Glomerular endothelial cell (primary cell): ENCODE data around the gene TCF7L1. TPM values are rescaled to one million over a fixed set of nuclear protein-coding genes. Genes with fewer than 3 reads are reported as not detected.
A peak's percentile ranks its signal among the peaks of the same experiment; 100 is the strongest.

Experiments used
- DNase-seq: peaks from one replicate; pipeline ENCODE4 v3.0.0-alpha.2; 2011; ENCODE audit warnings: low read depth, low spot score; ENCODE audit errors: extremely low read depth
- total RNA-seq: library from RNA; depleted of rRNA; stranded (reverse); fragments of >200 nt; gene quantifications from 2 replicates; pipeline ENCODE4 v1.2.3, GENCODE V29; 2015

Gene TCF7L1
- total RNA-seq, 1 donor from 2014 or later: 16.7 TPM

DNA sequence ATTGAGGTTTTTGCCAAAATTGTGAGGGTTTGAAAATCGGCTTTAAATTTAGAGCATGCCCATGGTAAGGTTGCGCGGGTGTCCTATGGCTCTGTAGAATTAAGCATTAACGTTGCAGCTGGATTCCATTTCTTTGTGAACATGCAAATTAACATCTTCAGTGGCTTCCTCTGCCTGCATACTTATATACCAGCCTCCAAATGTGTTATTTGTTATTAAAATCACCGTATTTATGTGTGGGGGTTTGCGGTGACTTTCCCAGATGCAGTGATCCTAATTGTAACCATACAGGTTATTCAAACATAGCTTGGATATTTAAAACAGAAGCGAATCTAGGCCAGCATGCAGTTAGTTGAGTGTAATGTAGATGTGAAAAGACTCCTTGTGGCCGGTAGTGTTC, 114.4 kb downstream of the TCF7L1 start:
- no peak for DNase-seq

DNA sequence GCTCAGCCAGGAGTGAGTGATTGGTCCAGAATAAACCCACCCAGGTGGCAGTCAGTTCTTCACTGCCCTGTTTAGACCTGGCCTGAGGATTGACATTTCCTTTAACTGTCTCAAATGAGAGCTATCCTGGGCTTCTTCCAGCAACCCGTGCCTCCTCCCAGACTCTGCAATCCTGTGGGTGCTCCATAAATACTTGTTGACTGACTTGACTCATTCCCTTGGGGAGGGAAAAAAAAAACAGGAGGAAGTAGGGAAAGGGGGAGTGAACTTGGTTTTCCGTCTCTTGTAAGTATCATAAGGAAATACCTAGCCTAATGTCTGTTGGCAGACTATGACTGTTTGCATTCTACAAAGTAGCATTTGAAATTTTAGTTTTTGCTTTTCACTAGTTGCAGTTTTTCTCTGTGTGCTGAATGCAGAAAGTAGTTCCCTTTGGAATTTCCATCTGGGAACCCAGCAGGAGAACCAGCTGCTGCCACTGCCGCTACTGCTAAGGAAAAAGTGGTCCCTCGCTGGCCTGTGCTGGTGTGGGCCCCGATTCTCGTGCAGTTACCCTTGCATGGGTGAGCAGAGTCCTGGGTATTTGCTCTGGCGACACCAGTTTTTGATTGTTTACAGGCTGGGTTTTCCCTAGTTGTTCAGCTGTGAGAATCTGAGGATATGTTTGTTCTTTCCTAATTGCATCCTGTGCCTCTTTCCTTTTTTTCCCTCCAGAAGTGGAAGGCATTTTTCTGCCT, 115.7 kb downstream of the TCF7L1 start:
- DNase-seq: no peak

DNA sequence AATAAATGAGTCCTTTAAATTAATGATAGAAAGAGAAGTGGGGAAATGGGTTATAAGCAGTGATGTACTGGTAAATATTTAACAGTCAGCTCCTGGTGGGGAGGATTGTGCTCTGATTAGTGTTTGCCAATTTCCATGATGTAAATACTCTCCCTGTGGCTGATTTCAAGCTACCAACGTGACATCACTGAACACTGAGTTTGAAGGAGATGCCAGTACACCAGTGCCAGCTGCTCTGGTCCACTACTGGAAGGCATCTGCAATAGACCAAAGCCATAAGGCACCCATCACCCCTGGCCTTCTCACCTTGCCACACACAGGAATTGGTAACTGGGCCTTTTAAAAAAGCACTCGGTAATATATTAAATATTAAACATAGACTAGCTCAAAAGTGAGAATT, 116.9 kb downstream of the TCF7L1 start:
- no peak for DNase-seq

DNA sequence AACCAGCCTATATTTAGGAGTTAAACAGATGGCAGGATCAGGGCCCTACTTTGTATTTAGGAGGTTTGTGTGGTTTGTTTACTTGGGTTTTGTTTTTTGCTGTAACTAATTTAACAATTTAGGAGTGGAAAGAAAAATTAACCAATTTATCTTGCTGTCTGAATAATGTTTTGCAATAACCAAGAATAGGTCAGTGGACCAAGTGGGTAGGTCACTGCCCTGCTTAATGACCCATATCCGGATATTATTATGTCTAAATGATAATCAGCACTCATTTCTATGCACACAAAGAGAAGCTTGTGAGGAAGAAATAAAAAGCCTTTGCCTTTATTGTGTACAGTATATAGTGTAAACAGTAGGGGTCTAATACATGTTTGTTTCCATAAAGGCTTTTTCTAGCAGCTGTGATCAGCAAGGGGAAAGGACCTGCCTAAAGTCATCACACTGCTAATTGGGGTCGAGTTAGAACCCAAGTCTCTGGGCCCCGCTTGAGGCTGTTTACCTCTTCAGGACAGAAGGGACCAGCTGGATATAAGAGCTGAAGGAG, 118.0 kb downstream of the TCF7L1 start:
- DNase-seq: no peak

DNA sequence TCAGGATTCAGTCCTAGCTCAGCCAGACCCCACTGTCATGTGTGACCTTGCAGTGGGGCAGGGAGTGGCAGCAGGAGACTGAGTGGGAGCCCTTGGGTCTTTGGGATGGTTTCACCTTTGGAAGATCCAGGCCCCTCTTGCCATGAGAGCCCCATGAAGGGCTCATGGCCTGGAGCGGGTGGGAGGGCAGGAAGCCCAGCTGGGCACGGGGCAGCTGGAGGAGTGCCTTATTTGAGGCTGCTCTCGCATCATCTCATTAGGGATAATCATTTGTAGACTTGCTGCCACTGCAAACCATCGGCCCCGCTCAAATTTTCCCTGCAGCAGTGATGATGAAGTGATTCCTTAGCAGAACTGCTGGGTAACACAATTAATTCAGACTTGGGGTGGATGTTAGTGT, 120.7 kb downstream of the TCF7L1 start:
- DNase-seq: no peak

DNA sequence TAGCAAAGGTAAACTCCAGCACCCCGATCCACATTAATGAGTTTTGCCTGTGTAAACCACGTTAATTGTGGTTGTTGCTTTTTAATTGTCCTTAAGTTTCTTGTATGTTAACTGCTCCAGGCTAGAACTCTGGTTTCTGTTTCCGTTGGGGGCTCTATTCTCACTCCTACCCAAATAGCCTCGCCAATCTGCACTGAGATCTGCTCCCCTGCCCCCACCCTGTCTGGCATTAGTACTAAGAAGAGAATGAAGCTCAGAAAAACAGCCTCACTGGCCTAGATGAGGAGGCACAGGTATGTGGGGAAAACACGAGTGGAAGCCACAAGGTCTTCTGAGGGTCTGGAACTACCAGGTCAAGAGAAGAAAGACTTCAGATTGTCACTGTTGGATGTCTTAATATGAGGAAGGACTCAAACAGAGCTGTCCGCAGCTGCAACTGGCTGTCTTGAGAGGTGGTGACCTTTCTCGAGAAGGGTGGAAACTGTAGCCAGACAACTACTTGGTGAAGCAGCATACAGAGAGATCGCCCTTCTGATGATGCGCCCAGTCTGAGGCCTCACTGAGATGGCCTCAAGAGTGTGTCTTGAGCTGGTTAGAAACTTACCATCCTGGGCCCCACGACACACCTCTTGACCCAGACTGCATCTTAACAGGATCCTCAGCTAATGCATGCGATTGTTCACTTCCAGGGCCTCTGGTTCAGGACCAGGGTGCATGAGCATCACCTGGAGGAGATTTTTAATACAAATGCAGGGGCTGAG, 121.5 kb downstream of the TCF7L1 start:
- no peak for DNase-seq

DNA sequence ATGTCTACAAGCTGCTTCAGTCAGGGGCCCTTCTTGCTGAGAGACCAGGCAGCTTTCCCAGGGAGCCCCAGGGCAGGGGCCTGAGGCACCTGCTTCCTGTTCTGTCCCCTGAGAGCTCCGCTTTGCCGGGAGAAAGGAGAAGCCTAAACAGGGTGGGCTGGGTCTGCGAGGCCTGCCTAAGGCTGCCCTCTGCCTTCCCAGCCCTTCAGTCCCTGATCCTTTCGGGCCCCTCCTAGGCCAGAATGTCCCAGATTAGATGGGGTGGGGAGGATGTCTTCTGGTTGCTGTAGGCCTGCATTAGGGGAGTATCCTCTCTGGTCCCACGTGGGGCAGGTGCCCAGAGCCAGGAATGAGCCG, 122.2 kb downstream of the TCF7L1 start:
- DNase-seq: no peak

DNA sequence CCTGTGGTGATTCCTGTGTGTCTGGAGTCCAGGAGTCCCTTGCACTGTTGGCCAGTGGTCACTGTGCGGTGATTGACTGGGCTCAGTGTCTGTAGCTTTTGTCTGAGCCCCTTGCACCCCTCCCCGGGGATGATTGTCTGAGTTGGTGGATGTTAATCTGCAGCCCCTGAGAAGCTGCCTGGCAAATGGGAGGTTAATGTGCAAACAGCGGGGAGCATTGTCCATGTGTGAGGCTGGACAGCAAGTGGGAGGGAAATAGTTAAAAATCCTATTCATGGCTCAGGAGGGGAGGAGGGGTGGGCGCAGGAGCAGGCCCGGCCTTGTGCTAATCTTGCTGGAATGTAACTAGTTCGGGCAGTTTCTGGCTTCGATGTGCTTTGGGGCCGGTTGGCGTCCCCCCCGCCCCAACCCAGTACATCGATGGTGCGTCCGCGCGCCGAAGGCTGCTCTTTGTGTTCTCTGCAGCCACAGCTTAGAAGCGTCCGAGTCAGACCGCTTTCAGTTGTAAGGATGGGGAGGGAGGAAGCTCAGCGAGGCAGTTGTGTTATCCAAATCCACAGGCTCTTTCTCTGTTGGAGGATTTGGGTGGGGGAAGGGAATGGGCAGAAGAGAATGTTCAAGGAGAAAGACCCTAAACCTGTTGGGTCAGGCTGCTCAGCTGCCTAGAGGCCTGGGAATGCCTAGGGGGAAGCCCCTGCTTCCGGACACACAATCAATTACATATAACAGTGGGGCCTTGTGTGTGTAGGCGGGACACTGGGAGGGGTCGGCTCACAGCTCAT, 122.8 kb downstream of the TCF7L1 start:
- DNase-seq: no peak

DNA sequence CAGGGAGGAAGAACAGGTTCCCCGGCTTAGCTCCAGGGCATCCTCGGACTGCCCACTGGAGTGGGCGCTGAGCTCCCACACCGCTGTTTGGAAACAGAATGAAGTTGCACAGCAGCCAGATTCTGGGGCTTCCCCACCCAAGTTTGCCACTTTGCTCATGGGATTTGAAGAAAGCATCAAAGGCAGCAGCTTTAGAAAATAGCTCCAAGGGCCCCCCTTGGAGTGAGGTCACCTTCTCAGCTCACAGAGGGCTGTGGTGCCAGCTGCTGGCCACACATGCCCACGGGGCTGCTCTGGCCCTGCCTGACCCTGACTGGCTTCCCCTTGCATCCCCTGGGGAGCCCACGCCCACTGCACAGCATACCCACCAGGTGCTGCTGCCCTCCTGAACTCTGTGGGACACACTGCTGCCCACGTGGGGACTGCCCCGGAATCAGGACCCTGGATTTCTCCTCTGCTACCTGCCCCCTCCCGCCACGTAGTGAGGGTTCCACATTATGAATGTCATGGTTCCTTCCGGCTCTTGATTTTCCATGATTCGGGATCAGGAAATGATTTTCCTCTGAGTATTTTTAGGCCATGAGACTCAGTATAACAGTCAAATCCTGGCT, 124.3 kb downstream of the TCF7L1 start:
- DNase-seq: no peak

DNA sequence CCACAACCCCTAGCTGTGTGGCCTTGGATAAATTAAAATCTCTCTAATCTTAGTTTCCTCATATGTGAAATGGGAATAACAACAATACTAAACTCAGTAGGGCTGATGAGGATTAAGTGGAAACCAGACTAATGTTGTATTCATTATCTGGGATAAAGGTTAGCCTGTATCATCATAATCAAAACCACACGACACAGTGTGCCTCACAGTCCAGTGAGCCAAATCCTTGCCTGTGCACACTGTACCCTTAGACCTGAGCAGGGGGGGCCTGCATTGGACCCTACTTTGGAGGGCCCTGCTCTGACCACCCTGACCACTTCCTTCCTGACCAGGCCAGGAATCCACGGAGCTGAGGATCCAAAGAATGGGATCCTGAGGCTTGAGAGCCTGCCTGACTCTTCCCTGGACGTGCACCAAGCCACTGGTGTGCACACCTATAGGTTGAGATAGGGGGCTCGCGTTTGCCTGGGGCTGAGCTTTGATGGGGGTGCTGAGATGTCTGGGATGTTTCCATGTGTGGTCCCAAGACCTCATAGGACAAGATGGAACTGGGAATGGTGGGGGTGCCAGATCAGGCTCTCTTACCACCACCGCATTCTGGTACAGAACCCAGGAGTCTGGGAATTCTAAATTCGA, 124.9 kb downstream of the TCF7L1 start:
- DNase-seq: no peak

DNA sequence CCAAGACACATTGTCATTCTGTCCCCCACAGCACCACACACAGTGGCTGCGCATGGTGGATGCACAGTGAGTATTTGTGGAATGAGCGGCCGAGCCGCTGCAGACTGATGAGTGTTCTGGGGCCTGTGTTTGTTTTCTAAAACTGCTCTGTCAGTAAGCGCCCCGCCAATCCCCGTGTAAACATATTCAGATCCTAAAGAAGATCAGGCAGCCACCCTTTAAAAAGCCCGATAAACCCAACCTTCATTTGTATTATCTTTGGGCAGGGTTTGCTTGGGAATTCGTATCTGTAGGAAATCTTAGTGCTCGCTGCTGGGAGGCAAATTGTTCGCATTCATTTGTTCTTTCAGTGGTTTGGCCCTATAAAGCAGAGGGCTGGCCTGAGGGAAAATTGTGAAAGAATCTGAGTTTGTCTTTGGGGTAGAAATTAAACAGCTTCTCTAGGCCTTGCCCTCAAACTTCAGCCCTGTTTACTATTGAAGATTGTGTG, 126.0 kb downstream of the TCF7L1 start:
- no peak for DNase-seq

DNA sequence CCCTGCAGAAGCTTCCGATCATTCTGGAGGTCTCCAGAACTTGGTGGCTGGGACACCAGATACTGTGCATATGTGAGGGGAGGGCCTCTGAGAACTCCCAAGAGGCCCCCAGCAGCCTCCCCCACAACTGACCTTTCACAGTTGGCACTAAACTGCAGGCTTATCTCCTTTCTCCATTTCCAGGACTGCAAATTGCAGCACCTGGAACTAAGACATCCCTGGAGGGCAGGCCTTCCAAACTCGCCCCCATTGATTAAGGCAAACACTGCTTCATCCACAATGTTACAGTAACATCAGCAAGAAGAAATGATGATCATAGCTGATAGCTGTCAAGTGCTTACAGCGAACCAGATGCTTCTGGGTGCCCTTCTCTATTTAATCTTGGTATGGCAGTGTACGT, 126.7 kb downstream of the TCF7L1 start:
- no peak for DNase-seq

DNA sequence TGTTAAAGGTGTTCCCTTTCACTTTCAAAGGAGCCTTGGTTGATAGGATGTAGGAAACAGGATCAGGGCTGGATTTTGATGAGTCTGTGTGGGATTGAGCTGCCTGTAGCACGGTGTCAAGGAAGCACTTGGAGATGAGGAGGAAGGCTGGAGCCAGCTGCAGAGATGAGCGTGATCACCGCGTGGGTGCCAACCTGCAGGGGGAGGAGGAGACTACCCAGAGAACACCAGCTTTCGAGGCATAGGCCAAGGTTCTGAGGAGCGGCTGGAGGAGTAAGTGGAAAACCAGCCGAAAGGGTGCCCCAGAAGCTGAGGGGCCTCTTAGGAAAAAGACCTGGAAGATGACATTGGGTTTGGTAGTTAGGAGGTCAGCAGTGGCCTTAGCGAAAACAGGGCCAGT, 130.4 kb downstream of the TCF7L1 start:
- no peak for DNase-seq

DNA sequence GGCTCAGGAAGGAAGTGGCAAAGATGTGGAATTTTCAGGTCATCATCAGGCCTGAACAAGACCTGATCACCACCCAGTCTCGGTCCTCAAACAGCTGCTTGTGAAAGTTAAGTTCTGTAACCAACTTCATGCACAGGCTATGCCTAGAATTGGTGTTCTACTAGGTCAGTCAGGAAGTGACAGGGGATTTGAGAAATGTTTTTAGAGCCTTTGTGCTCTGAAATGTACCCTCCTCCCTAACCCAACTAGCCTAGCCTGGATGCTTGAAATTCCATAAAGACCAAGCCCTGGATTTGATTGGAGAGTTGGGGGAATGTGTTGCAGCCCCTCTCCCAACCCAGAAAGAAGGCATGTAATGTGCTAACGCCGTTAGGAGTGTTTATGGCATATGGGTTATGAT, 131.3 kb downstream of the TCF7L1 start:
- DNase-seq: peak; percentile 48

DNA sequence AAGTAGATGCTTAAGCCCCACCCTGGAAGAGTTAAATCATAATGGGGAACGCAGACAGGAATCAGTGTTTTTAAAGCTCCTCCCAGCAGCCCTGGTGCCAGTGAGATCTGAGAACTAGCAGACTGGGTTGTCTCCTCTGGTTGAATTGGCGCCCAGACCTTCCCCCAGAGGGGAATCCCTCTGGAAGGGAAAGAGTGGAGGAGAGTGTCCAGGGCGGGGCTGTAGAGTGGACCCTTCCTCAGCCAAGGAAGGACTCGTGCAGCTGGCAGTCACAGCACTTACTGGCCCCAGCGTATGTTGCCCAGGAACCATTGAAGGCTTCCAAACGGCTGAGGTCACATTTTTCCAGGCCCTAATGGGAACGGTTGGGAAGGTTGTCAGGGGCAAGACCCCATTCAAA, 132.1 kb downstream of the TCF7L1 start:
- DNase-seq: no peak

DNA sequence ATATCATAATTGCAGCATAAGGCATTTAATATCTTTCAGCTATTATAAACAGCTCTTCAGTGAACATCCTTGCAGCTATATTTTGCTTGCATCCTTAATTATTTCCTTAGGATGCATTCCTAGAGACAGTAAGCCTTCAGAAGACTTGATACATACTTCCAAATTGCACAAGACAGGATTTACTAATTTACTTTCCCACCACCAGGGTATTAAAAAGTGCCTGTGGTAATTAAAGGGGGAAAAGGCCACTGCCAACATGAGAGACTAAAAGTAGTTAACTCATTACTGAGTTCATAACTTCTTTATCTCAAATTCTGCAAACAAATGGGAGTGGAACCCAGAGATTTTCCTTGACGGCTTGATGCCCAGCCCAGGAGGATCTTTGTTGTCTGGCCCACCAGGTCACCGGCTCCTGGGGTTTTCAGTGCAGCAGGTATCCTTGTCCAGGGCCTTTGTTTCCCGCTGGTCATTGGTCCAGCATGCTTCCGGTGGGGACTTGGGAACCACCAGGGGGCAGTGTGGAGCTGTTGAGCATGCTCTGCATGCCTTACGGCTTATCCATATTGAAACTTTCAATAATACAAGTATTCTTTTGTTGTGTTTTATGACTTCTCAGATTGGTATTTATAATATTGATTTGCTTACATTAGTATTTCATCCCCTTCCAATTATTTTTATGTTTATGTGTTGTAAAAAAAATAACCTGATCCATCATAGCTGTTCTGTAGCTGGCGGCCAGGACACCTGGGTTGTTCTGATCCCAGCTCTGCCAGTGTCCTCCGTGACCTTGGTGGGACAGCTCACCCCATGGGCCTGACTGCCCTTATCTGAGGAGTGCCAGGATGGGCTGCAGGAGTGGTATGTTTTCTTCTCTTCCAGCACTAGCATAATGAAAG, 133.2 kb downstream of the TCF7L1 start:
- DNase-seq: no peak

DNA sequence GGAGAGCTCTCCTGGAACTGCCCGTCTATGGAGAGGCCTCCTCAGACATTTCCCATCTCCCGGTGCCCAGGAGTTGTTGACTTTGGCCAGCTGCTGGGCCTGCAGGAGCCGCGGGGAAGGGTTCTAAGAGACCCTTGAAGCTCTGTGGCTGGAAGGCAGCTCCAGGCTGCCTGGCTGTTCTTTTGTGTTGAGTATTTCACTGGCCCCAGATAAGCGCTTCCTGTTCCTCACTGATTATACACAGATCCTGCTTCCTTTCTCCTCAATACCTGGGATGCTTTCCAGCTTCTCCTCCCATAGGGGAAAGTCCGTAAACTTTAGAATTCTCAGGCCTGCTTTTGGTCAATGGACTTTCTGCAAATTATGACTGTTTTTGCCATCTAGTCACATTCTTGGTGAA, 136.8 kb downstream of the TCF7L1 start:
- DNase-seq: no peak

DNA sequence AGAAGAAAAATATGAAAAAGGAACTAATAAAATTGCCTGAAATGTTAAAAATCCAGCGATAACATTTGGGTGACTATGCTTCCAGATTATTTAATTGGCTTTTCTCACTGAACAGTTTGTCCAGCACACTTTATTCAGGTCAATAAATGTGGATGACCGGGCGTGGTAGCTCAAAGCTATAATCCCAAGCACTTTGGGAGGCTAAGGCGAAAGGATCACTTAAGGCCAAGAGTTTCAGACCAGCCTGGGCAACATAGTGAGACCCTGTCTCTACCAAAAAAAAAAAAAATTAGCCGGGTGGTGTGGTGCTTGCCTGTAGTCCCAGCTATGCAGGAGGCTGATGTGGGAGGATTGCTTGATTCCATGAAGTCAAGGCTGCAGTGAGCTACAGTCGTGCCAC, 139.2 kb downstream of the TCF7L1 start:
- no peak for DNase-seq
